Ovary (tissue), 3 donors: ENCODE measurements around the gene TRPM5.

Experiments
- CTCF ChIP-seq, 3 donors: fragments of 450-650 bp in 2 of 3; fragments of 200-600 bp in 1 of 3; IDR thresholded peaks; one replicate each; pipeline versions ENCODE4 v1.5.1 to v1.8.0; 2016 to 2022; ENCODE audit warnings: antibody characterized with exemption in 3 of 3, mild to moderate bottlenecking in 1 of 3
- POLR2A ChIP-seq: fragments of 450-650 bp; IDR thresholded peaks from one replicate; pipeline ENCODE4 v1.6.1; 2017; ENCODE audit warnings: antibody characterized with exemption, mild to moderate bottlenecking, moderate library complexity
- donor health status: DM: no; HTN: no; CAD: no.

GRCh38 chr11:2443881-2444820, at the start of gene TRPM5:
- TF ChIP-seq POLR2A: no peak
- TF ChIP-seq CTCF (IDR thresholded peaks at IDR 0.05): no peak
